Left lung (tissue), 10 donors: ENCODE measurements around the gene RBBP6. TPM values are rescaled to one million over a fixed set of nuclear protein-coding genes. Genes with fewer than 3 reads are reported as not detected.

Source experiments
- ATAC-seq: fragments of 200-7000 bp; cut with Tn5 transposase; one replicate; pipeline ENCODE4 v1.9.1; 2020; ENCODE audit warnings: moderate library complexity
- DNase-seq, 4 donors: peaks; one replicate each; pipeline ENCODE4 v3.0.0-alpha.2; 2013 to 2020
- H3K27ac ChIP-seq, 2 donors: fragments of 200-600 bp; sonication (generic) in 1 of 2; one replicate each; pipeline versions ENCODE4 v1.5.0 to v1.8.0; 2020 to 2021
- H3K27me3 ChIP-seq, 2 donors: fragments of 200-600 bp; sonication (generic) in 1 of 2; one replicate each; pipeline versions ENCODE4 v1.5.0 to v1.8.0; 2020 to 2021
- H3K36me3 ChIP-seq, 2 donors: fragments of 200-600 bp; sonication (generic) in 1 of 2; one replicate each; pipeline versions ENCODE4 v1.5.0 to v1.8.0; 2020 to 2021
- H3K4me1 ChIP-seq, 2 donors: fragments of 200-600 bp; one replicate each; pipeline ENCODE4 v1.8.0; 2021
- H3K4me3 ChIP-seq, 2 donors: fragments of 200-600 bp; sonication (generic) in 1 of 2; one replicate each; pipeline versions ENCODE4 v1.5.0 to v1.8.0; 2020 to 2021; ENCODE audit warnings: mild to moderate bottlenecking in 1 of 2
- H3K9me3 ChIP-seq, 2 donors: fragments of 200-600 bp; sonication (generic) in 1 of 2; one replicate each; pipeline versions ENCODE4 v1.5.0 to v1.8.0; 2020 to 2021
- intact Hi-C, 2 donors: fragments of 100-400 bp; cut with DNase I; formaldehyde crosslinking; loops; one replicate each; pipeline versions ENCODE4 v1.11.2 to v1.14.2; 2022
- polyA plus RNA-seq, 6 donors: library from polyadenylated mRNA; unstranded; fragments of 120-200 nt; gene quantifications; one replicate each; pipeline ENCODE4 v1.2.1, GENCODE V29; 2013; ENCODE audit not compliant: insufficient read length in 6 of 6
- total RNA-seq, 2 donors: library from RNA; stranded (reverse); fragmentation: NEBNext Ultra II Directional; extraction: Animal tissue kit (Norgen Biotek cat#: 25700); gene quantifications; one replicate each; pipeline ENCODE4 v1.2.1, GENCODE V29; 2021
- TF ChIP-seq, protein P1 (sequence below), 2 donors: fragments of 200-600 bp; sonication (generic) in 1 of 2; IDR thresholded peaks; one replicate each; pipeline versions ENCODE4 v1.5.0 to v1.8.0; 2021; ENCODE audit warnings: antibody characterized with exemption in 2 of 2
- donor health status: DM: no; HTN: yes; CAD: no.
- donor health status: DM: no; HTN: no; CAD: no.

Gene RBBP6
- total and polyA plus RNA-seq, 8 donors, result 39.1 to 91.1 (median 83.6) TPM

DNA sequence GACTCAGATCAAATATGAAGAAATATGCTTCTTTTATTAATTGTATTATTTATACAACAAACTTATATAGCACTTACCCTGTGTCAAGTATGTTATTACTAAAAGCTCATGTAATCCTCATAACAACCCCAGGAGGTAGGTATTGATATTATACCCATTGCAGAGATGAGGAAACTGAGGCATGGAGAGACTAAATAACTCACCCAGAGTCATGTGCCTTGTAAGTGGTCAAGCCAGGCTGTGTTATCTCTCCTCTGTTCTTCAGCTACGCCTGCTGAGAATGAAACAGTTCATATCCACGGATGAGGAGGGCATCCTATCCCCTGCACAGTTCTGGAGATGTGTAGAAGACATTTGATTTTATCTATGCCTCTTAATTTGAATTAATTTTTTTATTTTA, 78.1 kb downstream of the RBBP6 start:
- no peaks in the 10 kb centered on the region for H3K9me3 ChIP-seq
- no peak overlapping the region for H3K4me3 ChIP-seq
- ATAC-seq (no peak), DNase-seq (no peak)
- peaks cover 0 to 5% of the 10 kb centered on the region in 2 donors for H3K27me3 ChIP-seq
- intact Hi-C loops, result no loop called here
- no peaks in the 10 kb centered on the region for H3K36me3 ChIP-seq
- TF ChIP-seq, protein P1, sequence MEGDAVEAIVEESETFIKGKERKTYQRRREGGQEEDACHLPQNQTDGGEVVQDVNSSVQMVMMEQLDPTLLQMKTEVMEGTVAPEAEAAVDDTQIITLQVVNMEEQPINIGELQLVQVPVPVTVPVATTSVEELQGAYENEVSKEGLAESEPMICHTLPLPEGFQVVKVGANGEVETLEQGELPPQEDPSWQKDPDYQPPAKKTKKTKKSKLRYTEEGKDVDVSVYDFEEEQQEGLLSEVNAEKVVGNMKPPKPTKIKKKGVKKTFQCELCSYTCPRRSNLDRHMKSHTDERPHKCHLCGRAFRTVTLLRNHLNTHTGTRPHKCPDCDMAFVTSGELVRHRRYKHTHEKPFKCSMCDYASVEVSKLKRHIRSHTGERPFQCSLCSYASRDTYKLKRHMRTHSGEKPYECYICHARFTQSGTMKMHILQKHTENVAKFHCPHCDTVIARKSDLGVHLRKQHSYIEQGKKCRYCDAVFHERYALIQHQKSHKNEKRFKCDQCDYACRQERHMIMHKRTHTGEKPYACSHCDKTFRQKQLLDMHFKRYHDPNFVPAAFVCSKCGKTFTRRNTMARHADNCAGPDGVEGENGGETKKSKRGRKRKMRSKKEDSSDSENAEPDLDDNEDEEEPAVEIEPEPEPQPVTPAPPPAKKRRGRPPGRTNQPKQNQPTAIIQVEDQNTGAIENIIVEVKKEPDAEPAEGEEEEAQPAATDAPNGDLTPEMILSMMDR (IDR thresholded peaks at IDR 0.05), result no peak
- no peaks in the 10 kb centered on the region for H3K4me1 ChIP-seq
- no peak overlapping the region for H3K27ac ChIP-seq

Other genes with a start within 250 kb of the RBBP6 start
- 10 to 100 TPM; 34.0 to 40.6 TPM for gene TNRC6A, start 190.1 kb downstream of the RBBP6 start, total RNA-seq
- gene TNRC6A, start 190.1 kb downstream of the RBBP6 start, polyA plus RNA-seq, result 10 to 100 TPM; 64.3 to 81.2 (median 74.1) TPM